ENCODE measurements around the gene ANTXR1.

GRCh38 chr2:69222953-69223658 lies 210.1 kb downstream of the ANTXR1 start:
- no peak for TF ChIP-seq CTCF (IDR thresholded peaks at IDR 0.05 in 2 of 3, conservative IDR thresholded peaks at IDR 0.05 in 1 of 3; ENCODE audit: borderline replicate concordance in 1 of 3, insufficient read depth in 1 of 3, low read depth in 2 of 3, low read length in 2 of 3)
- TF ChIP-seq EZH2phosphoT487 (IDR thresholded peaks at IDR 0.05; ENCODE audit: borderline replicate concordance): no peak

All from HCT116 (cell line).